AG09309 (cell line): ENCODE measurements around the gene TSPAN9.

Source experiments
- DNase-seq: peaks from one replicate; pipeline ENCODE4 v3.0.0-alpha.2; 2010; ENCODE audit warnings: low read depth
- H3K4me3 ChIP-seq: 2 replicates; pipeline ENCODE4 v1.5.1; 2011; ENCODE audit warnings: mild to moderate bottlenecking, low read depth, low read length, moderate library complexity; ENCODE audit not compliant: control insufficient read depth
- CTCF ChIP-seq: IDR thresholded peaks from 2 replicates; pipeline ENCODE4 v1.5.1; 2011; ENCODE audit warnings: mild to moderate bottlenecking, low read depth, low read length, inconsistent platforms; ENCODE audit not compliant: insufficient read depth, control insufficient read depth; ENCODE audit errors: missing control alignments

Gene TSPAN9

DNA sequence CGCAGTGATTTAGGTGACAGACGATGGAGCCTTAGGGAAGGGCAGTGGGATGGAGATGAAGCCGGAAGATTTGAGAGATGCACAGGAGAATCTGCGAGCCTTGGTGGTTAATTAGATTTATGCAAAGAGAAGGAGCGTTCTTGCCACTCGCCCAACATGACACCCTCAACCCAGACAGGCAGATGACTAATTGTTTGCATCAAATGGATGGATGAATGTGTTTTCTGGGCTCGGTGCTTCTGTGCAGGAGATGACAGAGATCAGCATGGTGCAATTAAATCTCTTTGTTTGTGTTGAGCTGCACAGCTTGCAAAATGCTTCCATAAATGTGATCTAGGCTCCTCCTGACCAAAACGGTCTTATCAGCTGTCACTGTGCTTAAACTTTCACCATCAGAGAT, 211.5 kb downstream of the TSPAN9 start:
- no peak overlapping the region for H3K4me3 ChIP-seq
- no peak for TF ChIP-seq CTCF
- no peak for DNase-seq

DNA sequence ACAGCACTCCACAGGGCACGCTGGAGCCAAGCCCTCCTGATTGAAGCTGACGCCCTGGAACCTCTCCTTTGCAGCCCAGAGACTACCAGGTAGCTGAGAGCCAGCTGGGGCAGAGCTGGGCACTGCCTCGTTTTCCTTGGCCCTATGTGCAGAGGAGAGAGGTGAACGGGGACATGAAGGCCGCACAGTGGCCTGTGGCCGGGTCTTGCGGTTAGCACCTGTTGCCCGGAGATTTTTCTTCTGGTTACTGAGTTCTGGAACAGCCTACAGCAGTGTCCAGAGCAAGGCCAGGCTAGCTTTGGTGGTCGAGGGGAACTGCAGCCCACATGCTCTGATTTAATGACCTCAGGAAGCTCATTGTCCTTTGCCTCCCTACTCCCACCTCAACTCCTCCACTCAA, 212.5 kb downstream of the TSPAN9 start:
- H3K4me3 ChIP-seq, result no peak overlapping the region
- TF ChIP-seq CTCF, result no peak
- DNase-seq, result no peak

GRCh38 chr12:3291939-3292338, 214.8 kb downstream of the TSPAN9 start:
- no peak for TF ChIP-seq CTCF
- H3K4me3 ChIP-seq, result no peak overlapping the region
- no peak for DNase-seq

GRCh38 chr12:3292677-3293412, 215.7 kb downstream of the TSPAN9 start:
- no peak overlapping the region for H3K4me3 ChIP-seq
- no peak for TF ChIP-seq CTCF
- no peak for DNase-seq

DNA sequence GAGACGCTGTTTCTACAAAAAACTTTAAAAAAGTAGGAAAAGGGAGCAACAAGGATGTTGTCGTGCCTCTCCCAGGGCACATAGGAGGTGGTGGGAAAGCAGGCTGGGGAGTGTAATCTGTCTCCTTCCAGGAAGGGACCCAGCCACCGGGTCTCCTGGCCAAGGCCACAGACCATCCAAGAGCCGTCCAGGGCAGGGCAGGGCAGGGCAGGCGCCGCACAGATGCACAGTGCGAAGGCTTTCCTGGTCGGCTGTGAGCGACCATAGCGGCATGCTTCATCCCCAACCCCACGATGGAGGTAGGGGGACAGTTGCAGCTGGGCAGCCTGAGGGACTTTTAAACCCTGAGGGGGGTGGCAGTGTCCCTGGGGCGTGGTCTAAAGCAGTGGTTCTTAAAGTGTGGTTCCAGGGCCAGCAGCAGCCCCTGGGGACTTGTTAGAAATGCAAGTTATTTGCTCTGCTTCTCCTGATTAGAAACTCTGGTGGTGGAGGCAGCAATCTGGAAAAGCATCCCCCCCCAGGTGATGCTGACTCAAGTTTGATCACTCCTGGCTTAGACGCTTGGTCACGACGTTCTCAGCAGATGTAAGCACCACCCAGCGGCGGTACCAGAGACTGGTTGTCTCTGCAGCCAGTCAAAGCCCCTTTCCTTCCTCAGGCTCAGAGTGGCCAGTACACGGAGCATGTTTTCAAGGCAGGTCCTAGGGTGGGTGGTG, 216.4 kb downstream of the TSPAN9 start:
- no peak for TF ChIP-seq CTCF
- no peak overlapping the region for H3K4me3 ChIP-seq
- DNase-seq, result no peak

GRCh38 chr12:3294481-3294911, 217.3 kb downstream of the TSPAN9 start:
- TF ChIP-seq CTCF, result no peak
- H3K4me3 ChIP-seq, result no peak overlapping the region
- no peak for DNase-seq
